Measurements from ENCODE around the gene SHH. TPM values are rescaled to one million over a fixed set of nuclear protein-coding genes. Genes with fewer than 3 reads are reported as not detected.

SHH gene
- under 1 TPM; 0.05 to 0.10 TPM for total RNA-seq

- peaks cover 66% of the 10 kb centered on the region for H3K27me3 Mint-ChIP-seq (ENCODE audit: low read depth)
Observed at GRCh38 chr7:155811895-155812761, at the start of gene SHH. Gene SHH (minus strand): TSS chr7:155812463. CDS start chr7:155812122, 341 bp downstream.

GRCh38 chr7:155861480-155861868 lies 49.2 kb upstream of the SHH start:
- Mint-ChIP-seq H3K27me3 (ENCODE audit: low read depth) (peaks cover 13% of the 10 kb centered on the region), H3K9me3 (no peaks in the 10 kb centered on the region), H3K4me1 (ENCODE audit: low read depth) (no peaks in the 10 kb centered on the region), H3K36me3 (ENCODE audit: insufficient read depth in 2 of 2) (no peaks in the 10 kb centered on the region), H3K27ac (no peak overlapping the region), H3K4me3 (no peak overlapping the region)
- no peak for ATAC-seq (replicated peaks in 1 of 2)
- no peak for DNase-seq

More at GRCh38 chr7:155811895-155812761, at the start of gene SHH:
- H3K9me3 Mint-ChIP-seq = no peaks in the 10 kb centered on the region
- ATAC-seq (replicated peaks in 1 of 2) (no peak), DNase-seq (no peak)
- H3K36me3 Mint-ChIP-seq (ENCODE audit: insufficient read depth in 2 of 2) = no peaks in the 10 kb centered on the region
- H3K4me1 Mint-ChIP-seq (ENCODE audit: low read depth) = peaks cover 22% of the 10 kb centered on the region
- H3K4me3 Mint-ChIP-seq = peak within 1 kb of the TSS; percentile 67 to 77
- H3K27ac Mint-ChIP-seq = no peak within 1 kb of the TSS

- no peak for DNase-seq
Observed at GRCh38 chr7:155860840-155861479, 48.7 kb upstream of the SHH start.

GRCh38 chr7:155860461-155860839 lies 48.2 kb upstream of the SHH start:
- Mint-ChIP-seq H3K36me3 (ENCODE audit: insufficient read depth in 2 of 2) (no peaks in the 10 kb centered on the region), H3K27ac (no peak overlapping the region), H3K4me3 (no peak overlapping the region), H3K4me1 (ENCODE audit: low read depth) (no peaks in the 10 kb centered on the region), H3K27me3 (ENCODE audit: low read depth) (peaks cover 3% of the 10 kb centered on the region), H3K9me3 (no peaks in the 10 kb centered on the region)
- no peak for DNase-seq
- ATAC-seq (replicated peaks in 1 of 2) = no peak

More at GRCh38 chr7:155860840-155861479, 48.7 kb upstream of the SHH start:
- no peak overlapping the region for H3K27ac Mint-ChIP-seq
- H3K9me3 Mint-ChIP-seq = no peaks in the 10 kb centered on the region
- H3K4me3 Mint-ChIP-seq = no peak overlapping the region
- no peaks in the 10 kb centered on the region for H3K36me3 Mint-ChIP-seq (ENCODE audit: insufficient read depth in 2 of 2)
- no peak for ATAC-seq (replicated peaks in 1 of 2)
- H3K27me3 Mint-ChIP-seq (ENCODE audit: low read depth) = peaks cover 8% of the 10 kb centered on the region
- no peaks in the 10 kb centered on the region for H3K4me1 Mint-ChIP-seq (ENCODE audit: low read depth)

GRCh38 chr7:155858521-155859061 lies 46.3 kb upstream of the SHH start:
- no peaks in the 10 kb centered on the region for H3K27me3 Mint-ChIP-seq (ENCODE audit: low read depth)
- H3K9me3 Mint-ChIP-seq = no peaks in the 10 kb centered on the region
- no peak overlapping the region for H3K27ac Mint-ChIP-seq
- ATAC-seq (replicated peaks in 1 of 2) (no peak), DNase-seq (no peak)
- H3K4me3 Mint-ChIP-seq = no peak overlapping the region
- no peaks in the 10 kb centered on the region for H3K4me1 Mint-ChIP-seq (ENCODE audit: low read depth)
- H3K36me3 Mint-ChIP-seq (ENCODE audit: insufficient read depth in 2 of 2) = no peaks in the 10 kb centered on the region

GRCh38 chr7:155857141-155857540 lies 44.9 kb upstream of the SHH start:
- no peak for DNase-seq
- Mint-ChIP-seq H3K4me3 (no peak overlapping the region), H3K36me3 (ENCODE audit: insufficient read depth in 2 of 2) (no peaks in the 10 kb centered on the region), H3K9me3 (peaks cover 0 to 2% of the 10 kb centered on the region in 2 donors), H3K4me1 (ENCODE audit: low read depth) (no peaks in the 10 kb centered on the region), H3K27me3 (ENCODE audit: low read depth) (no peaks in the 10 kb centered on the region), H3K27ac (no peak overlapping the region)
- ATAC-seq (replicated peaks in 1 of 2) = no peak

GRCh38 chr7:155856656-155857055 lies 44.4 kb upstream of the SHH start:
- Mint-ChIP-seq H3K27ac (no peak overlapping the region), H3K27me3 (ENCODE audit: low read depth) (no peaks in the 10 kb centered on the region), H3K4me1 (ENCODE audit: low read depth) (no peaks in the 10 kb centered on the region), H3K36me3 (ENCODE audit: insufficient read depth in 2 of 2) (no peaks in the 10 kb centered on the region), H3K4me3 (no peak overlapping the region), H3K9me3 (peaks cover 0 to 2% of the 10 kb centered on the region in 2 donors)
- no peak for DNase-seq
- no peak for ATAC-seq (replicated peaks in 1 of 2)

- peaks cover 0 to 2% of the 10 kb centered on the region in 2 donors for H3K9me3 Mint-ChIP-seq
- no peak overlapping the region for H3K27ac Mint-ChIP-seq
- no peaks in the 10 kb centered on the region for H3K27me3 Mint-ChIP-seq (ENCODE audit: low read depth)
- H3K36me3 Mint-ChIP-seq (ENCODE audit: insufficient read depth in 2 of 2) = no peaks in the 10 kb centered on the region
- ATAC-seq (replicated peaks in 1 of 2) (no peak), DNase-seq (no peak)
- no peaks in the 10 kb centered on the region for H3K4me1 Mint-ChIP-seq (ENCODE audit: low read depth)
- H3K4me3 Mint-ChIP-seq = no peak overlapping the region
Observed at GRCh38 chr7:155852426-155853301, 40.4 kb upstream of the SHH start.

GRCh38 chr7:155851892-155852291 lies 39.6 kb upstream of the SHH start:
- no peaks in the 10 kb centered on the region for H3K36me3 Mint-ChIP-seq (ENCODE audit: insufficient read depth in 2 of 2)
- H3K9me3 Mint-ChIP-seq = peaks cover 0 to 2% of the 10 kb centered on the region in 2 donors

GRCh38 chr7:155850766-155851678 lies 38.8 kb upstream of the SHH start:
- DNase-seq = no peak
- peaks cover 0 to 2% of the 10 kb centered on the region in 2 donors for H3K9me3 Mint-ChIP-seq

More at GRCh38 chr7:155851892-155852291, 39.6 kb upstream of the SHH start:
- ATAC-seq (replicated peaks in 1 of 2) (no peak), DNase-seq (no peak)
- Mint-ChIP-seq H3K4me3 (no peak overlapping the region), H3K27me3 (ENCODE audit: low read depth) (no peaks in the 10 kb centered on the region), H3K27ac (no peak overlapping the region), H3K4me1 (ENCODE audit: low read depth) (no peaks in the 10 kb centered on the region)

GRCh38 chr7:155850001-155850436 lies 37.8 kb upstream of the SHH start:
- Mint-ChIP-seq H3K9me3 (peaks cover 0 to 2% of the 10 kb centered on the region in 2 donors), H3K36me3 (ENCODE audit: insufficient read depth in 2 of 2) (no peaks in the 10 kb centered on the region), H3K4me3 (no peak overlapping the region), H3K27ac (no peak overlapping the region), H3K27me3 (ENCODE audit: low read depth) (no peaks in the 10 kb centered on the region), H3K4me1 (ENCODE audit: low read depth) (no peaks in the 10 kb centered on the region)
- DNase-seq (no peak), ATAC-seq (replicated peaks in 1 of 2) (no peak)

More at GRCh38 chr7:155850766-155851678, 38.8 kb upstream of the SHH start:
- Mint-ChIP-seq H3K4me3 (no peak overlapping the region), H3K36me3 (ENCODE audit: insufficient read depth in 2 of 2) (no peaks in the 10 kb centered on the region), H3K4me1 (ENCODE audit: low read depth) (no peaks in the 10 kb centered on the region), H3K27ac (no peak overlapping the region), H3K27me3 (ENCODE audit: low read depth) (no peaks in the 10 kb centered on the region)
- no peak for ATAC-seq (replicated peaks in 1 of 2)

Data from activated T-cell treated with anti-CD3 and anti-CD28 coated beads, Interleukin-2, amount 50 U/mL, for 72 hours (primary cell).